K562 (cell line): ENCODE measurements around the gene EMC10. TPM values are rescaled to one million over a fixed set of nuclear protein-coding genes. Genes with fewer than 3 reads are reported as not detected.

Experiments used
- BCOR ChIP-seq: fragments of 450-650 bp; IDR thresholded peaks from 2 replicates; pipeline ENCODE4 v1.6.1; 2016
- CBX1 ChIP-seq: sonication (generic); IDR thresholded peaks from 2 replicates; pipeline ENCODE4 v1.6.1; 2016; ENCODE audit warnings: antibody characterized with exemption, low read depth, mild to moderate bottlenecking
- GATAD2A ChIP-seq: fragments of 450-650 bp; IDR thresholded peaks from 2 replicates; pipeline ENCODE4 v1.6.1; 2017
- HDGF ChIP-seq: fragments of 450-650 bp; IDR thresholded peaks from 2 replicates; pipeline ENCODE4 v1.6.1; 2016
- NFRKB ChIP-seq: fragments of 450-650 bp; IDR thresholded peaks from 2 replicates; pipeline ENCODE4 v1.6.1; 2016; ENCODE audit warnings: low read depth
- NR2C1 ChIP-seq, 2 experiments: fragments of 450-650 bp; IDR thresholded peaks; 2 replicates each; pipeline ENCODE4 v1.6.1; 2017; ENCODE audit warnings: mild to moderate bottlenecking in 2 of 2, antibody characterized with exemption in 1 of 2, inconsistent platforms in 1 of 2, missing compliant biosample characterization in 1 of 2, missing genetic modification characterization in 1 of 2
- OTX1 ChIP-seq: fragments of 450-650 bp; formaldehyde crosslinking; IDR thresholded peaks from 2 replicates; pipeline ENCODE4 v1.4.0; 2022; ENCODE audit warnings: mild to moderate bottlenecking
- PHF21A ChIP-seq: fragments of 450-650 bp; IDR thresholded peaks from 2 replicates; pipeline ENCODE4 v1.6.1; 2017; ENCODE audit warnings: low read depth, borderline replicate concordance
- POU5F1 ChIP-seq: fragments of 150-350 bp; IDR thresholded peaks from 2 replicates; pipeline ENCODE4 v1.6.1; 2014; ENCODE audit warnings: borderline replicate concordance, low read length, low read depth, mild to moderate bottlenecking; ENCODE audit not compliant: partially characterized antibody
- RAD21 ChIP-seq, 2 experiments: fragments of 250-450 bp in 1 of 2; fragments of 450-650 bp in 1 of 2; sonication (Bioruptor Pico) in 1 of 2; formaldehyde crosslinking in 1 of 2; IDR thresholded peaks in 1 of 2; conservative IDR thresholded peaks in 1 of 2; 2 replicates each; pipeline versions ENCODE4 v1.4.0 to v1.8.0; 2020 to 2022; ENCODE audit warnings: mild to moderate bottlenecking in 2 of 2, moderate library complexity in 1 of 2
- RB1 ChIP-seq: fragments of 450-650 bp; IDR thresholded peaks from 2 replicates; pipeline ENCODE4 v1.6.1; 2017; ENCODE audit warnings: low read depth, mild to moderate bottlenecking
- SMARCC2 ChIP-seq: fragments of 450-650 bp; IDR thresholded peaks from 2 replicates; pipeline ENCODE4 v1.6.1; 2017; ENCODE audit warnings: antibody characterized with exemption, moderate library complexity, mild to moderate bottlenecking, low read depth
- XRCC3 ChIP-seq: fragments of 450-650 bp; IDR thresholded peaks from 2 replicates; pipeline ENCODE4 v1.6.1; 2017; ENCODE audit warnings: mild to moderate bottlenecking, moderate library complexity
- ZBTB49 ChIP-seq: sonication (generic); formaldehyde crosslinking; IDR thresholded peaks from 2 replicates; pipeline ENCODE4 v1.8.0; 2022; ENCODE audit warnings: missing genetic modification reagents, mild to moderate bottlenecking, borderline replicate concordance
- ZNF395 ChIP-seq: fragments of 200-800 bp; sonication (Bioruptor generic); IDR thresholded peaks from 2 replicates; pipeline ENCODE4 v1.6.1; 2017; ENCODE audit warnings: missing genetic modification characterization, missing compliant biosample characterization
- ZNF655 ChIP-seq: fragments of 250-450 bp; sonication (Bioruptor Pico); IDR thresholded peaks from 2 replicates; pipeline ENCODE4 v1.5.0; 2021
- ZSCAN32 ChIP-seq: fragments of 450-650 bp; formaldehyde crosslinking; IDR thresholded peaks from 2 replicates; pipeline ENCODE4 v1.4.0; 2020; ENCODE audit warnings: mild to moderate bottlenecking, moderate library complexity
- polyA plus RNA-seq, 8 experiments: library from polyadenylated mRNA; depleted of rRNA in 4 of 8; stranded (reverse) in 5 of 8; unstranded in 3 of 8; fragments of >200 nt; fragmentation: Nextera tagmentation in 2 of 8; fragmentation: Illumina TruSeq in 1 of 8; extraction: Ambion mirVana in 2 of 8; extraction: Trizol in 1 of 8; gene quantifications; 2 replicates each; pipeline versions ENCODE4 v1.2.1 to v1.2.3, GENCODE V29; 2011 to 2014; ENCODE audit warnings: inconsistent platforms in 1 of 8, missing spikeins in 1 of 8
- total RNA-seq, 7 experiments: library from RNA; depleted of rRNA in 6 of 7; stranded (reverse); fragments of >200 nt in 6 of 7; fragmentation: Illumina TruSeq in 2 of 7; extraction: Trizol in 2 of 7; gene quantifications; 2 replicates each; pipeline versions ENCODE4 v1.2.1 to v1.2.3, GENCODE V29; 2011 to 2021; ENCODE audit warnings: low replicate concordance in 1 of 7
- TF ChIP-seq, protein P1 (sequence below): fragments of 200-800 bp; sonication (Bioruptor generic); IDR thresholded peaks from 2 replicates; pipeline ENCODE4 v1.6.1; 2017; ENCODE audit warnings: missing genetic modification characterization, missing compliant biosample characterization
- TF ChIP-seq, protein P2 (sequence below), 2 experiments: fragments of 450-650 bp in 1 of 2; IDR thresholded peaks; 2 replicates each; pipeline ENCODE4 v1.6.1; 2011 to 2017; ENCODE audit warnings: low read depth in 2 of 2, antibody characterized with exemption in 1 of 2, borderline replicate concordance in 1 of 2, low read length in 1 of 2, mild to moderate bottlenecking in 1 of 2, mixed read lengths in 1 of 2; ENCODE audit not compliant: control insufficient read depth in 1 of 2

EMC10 gene
- total and polyA plus RNA-seq, 9 of the 15 experiments (the other 6 are each of a cell fraction or from before 2014, with no cell fraction given): 1.4 to 46.0 (median 13.1) TPM

- TF ChIP-seq, protein P1, sequence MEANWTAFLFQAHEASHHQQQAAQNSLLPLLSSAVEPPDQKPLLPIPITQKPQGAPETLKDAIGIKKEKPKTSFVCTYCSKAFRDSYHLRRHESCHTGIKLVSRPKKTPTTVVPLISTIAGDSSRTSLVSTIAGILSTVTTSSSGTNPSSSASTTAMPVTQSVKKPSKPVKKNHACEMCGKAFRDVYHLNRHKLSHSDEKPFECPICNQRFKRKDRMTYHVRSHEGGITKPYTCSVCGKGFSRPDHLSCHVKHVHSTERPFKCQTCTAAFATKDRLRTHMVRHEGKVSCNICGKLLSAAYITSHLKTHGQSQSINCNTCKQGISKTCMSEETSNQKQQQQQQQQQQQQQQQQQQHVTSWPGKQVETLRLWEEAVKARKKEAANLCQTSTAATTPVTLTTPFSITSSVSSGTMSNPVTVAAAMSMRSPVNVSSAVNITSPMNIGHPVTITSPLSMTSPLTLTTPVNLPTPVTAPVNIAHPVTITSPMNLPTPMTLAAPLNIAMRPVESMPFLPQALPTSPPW (CRISPR knock-in tag): peak; percentile 19; the same call in 1 of the 2 replicates
- TF ChIP-seq POU5F1 (no peak), OTX1 (CRISPR knock-in tag) (peak; percentile 77), RAD21 (CRISPR knock-in tag; conservative IDR thresholded peaks at IDR 0.05 in 1 of 2, IDR thresholded peaks at IDR 0.05 in 1 of 2) (peak; percentile 85 to 96), ZBTB49 (CRISPR knock-in tag) (no peak), GATAD2A (peak; percentile 83; the same call in 1 of the 2 replicates), ZNF395 (0 out of 2 replicates have a peak, but pooled peaks have one; percentile 66), BCOR (peak; percentile 93), NR2C1 (IDR thresholded peaks at IDR 0.05) (peak; percentile 97), NR2C1 (tag; IDR thresholded peaks at IDR 0.05) (peak; percentile 98), ZNF655 (CRISPR knock-in tag) (no peak), RB1 (peak; percentile 69), SMARCC2 (no peak), XRCC3 (no peak), CBX1 (no peak), NFRKB (no peak), HDGF (no peak), PHF21A (no peak), ZSCAN32 (CRISPR knock-in tag) (no peak)
- TF ChIP-seq, protein P2, sequence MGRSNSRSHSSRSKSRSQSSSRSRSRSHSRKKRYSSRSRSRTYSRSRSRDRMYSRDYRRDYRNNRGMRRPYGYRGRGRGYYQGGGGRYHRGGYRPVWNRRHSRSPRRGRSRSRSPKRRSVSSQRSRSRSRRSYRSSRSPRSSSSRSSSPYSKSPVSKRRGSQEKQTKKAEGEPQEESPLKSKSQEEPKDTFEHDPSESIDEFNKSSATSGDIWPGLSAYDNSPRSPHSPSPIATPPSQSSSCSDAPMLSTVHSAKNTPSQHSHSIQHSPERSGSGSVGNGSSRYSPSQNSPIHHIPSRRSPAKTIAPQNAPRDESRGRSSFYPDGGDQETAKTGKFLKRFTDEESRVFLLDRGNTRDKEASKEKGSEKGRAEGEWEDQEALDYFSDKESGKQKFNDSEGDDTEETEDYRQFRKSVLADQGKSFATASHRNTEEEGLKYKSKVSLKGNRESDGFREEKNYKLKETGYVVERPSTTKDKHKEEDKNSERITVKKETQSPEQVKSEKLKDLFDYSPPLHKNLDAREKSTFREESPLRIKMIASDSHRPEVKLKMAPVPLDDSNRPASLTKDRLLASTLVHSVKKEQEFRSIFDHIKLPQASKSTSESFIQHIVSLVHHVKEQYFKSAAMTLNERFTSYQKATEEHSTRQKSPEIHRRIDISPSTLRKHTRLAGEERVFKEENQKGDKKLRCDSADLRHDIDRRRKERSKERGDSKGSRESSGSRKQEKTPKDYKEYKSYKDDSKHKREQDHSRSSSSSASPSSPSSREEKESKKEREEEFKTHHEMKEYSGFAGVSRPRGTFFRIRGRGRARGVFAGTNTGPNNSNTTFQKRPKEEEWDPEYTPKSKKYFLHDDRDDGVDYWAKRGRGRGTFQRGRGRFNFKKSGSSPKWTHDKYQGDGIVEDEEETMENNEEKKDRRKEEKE (IDR thresholded peaks at IDR 0.05; ENCODE audit: borderline replicate concordance in 1 of 2, control insufficient read depth in 1 of 2, low read depth in 2 of 2, low read length in 1 of 2): peak in 1 of 2 experiments; percentile 77; a peak in 1 of 4 replicates
Observed at GRCh38 chr19:50537769-50538230, 61.5 kb downstream of the EMC10 start (continued).
